GM21526 (cell line): Measurements from ENCODE around the gene C4BPA.

Experiments used
- ATAC-seq: cut with Tn5 transposase; IDR thresholded peaks from one replicate; pipeline ENCODE4 v1.9.1; 2021; ENCODE audit warnings: moderate library complexity; ENCODE audit not compliant: unreplicated experiment, low FRiP score

Gene C4BPA

DNA sequence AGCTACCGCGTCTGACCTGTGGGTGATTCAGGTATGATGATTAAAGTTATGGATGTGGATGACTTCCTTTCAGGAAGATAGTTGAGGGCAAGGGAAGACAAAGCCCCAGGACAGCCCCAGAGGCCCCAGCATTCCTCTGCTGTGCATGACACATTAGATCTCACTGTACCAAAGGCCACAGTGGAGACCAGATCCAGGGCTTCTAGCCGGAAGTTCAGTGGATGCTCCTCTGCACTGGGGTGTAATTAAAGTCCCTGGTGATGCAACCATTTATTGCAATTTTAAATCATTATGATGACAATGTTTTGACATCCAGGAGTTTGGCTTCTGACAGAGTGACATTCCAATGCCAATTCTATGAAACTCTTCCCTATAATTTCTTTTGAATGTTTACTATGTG is 5.0 kb downstream of the C4BPA start:
- ATAC-seq = no peak

- ATAC-seq = no peak
Observed at GRCh38 chr1:207112616-207113296, 8.7 kb downstream of the C4BPA start.

GRCh38 chr1:207115269-207115668 is 11.2 kb downstream of the C4BPA start:
- ATAC-seq = no peak

GRCh38 chr1:207124389-207124788 is 20.4 kb downstream of the C4BPA start:
- ATAC-seq = no peak

DNA sequence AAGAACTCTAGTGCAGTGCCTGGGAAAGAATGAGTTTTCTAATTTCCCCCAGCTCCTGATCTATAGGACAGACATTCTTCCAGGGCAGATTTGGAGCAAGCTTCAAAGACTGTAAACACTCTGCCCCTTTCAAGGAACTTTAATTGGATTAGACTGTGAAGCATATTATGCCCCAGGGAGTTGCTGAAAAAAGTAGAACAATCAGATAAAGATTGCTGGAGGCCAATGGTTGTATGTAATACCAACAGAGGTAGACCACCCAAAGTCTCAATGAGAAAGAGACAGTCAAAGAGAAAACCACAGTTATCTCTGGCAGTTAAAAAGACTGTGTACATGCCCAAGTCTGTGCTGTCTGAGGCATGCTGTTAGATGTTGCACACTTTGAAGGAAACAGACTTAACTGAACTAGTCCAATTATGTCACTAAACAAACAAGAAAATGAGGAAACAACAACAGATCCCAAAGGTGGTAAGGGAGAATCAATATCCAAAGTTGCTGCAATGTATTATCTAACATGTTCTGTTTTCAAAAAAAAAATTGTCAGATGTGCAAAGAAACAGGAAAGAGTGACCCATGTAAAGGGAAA is 24.4 kb downstream of the C4BPA start:
- ATAC-seq = no peak

DNA sequence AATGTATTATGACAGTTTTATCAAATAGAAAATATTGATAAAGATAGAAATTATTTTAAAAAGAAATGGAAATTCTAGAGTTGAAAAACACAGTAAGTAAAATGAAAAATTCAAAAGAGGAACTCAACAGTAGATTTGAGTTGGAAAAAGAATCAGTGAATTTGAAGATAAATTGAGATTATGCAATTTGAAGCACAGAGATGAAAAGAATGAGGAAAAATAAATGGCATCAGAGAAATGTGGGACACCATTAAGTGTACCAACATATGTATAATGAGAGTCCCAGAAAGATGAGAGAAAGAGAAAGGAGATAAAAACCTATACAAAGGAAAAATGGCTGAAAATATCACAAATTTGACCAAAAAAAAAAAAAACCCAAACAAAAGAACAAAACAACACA is 25.0 kb downstream of the C4BPA start:
- ATAC-seq = no peak

DNA sequence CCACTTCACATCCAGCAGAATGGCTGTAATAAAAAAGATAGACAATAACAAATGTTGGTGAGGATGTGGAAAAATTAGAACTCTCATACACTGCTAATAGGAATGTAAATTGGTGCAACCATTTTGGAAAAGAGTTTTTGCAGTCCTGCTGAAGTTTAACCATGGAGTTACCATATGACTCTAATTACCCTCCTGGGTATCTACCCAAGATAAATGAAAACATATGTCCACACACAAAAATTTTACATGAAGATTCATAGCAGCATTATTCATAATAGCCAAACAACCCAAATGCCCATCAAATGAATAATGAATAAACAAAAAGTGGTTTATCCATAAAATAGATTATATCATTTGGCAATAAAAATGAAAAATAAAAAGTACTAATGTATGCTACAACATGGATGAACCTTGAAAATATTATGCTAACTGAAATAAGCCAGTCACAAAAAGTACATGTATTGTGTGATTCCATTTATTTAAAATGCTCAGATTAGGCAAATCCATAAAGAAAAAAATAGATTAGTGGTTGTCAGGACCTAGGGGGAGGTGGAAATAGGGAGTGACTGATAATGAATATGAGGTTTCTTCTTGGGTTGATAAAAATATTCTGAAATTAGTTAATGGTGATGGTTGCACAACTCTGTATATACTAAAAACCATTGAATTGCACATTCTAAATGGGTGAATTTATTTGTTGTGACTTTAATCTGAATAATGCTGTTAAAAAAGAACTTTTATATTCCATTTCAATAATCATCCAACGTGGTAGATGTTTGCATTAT is 26.4 kb downstream of the C4BPA start:
- no peak for ATAC-seq

DNA sequence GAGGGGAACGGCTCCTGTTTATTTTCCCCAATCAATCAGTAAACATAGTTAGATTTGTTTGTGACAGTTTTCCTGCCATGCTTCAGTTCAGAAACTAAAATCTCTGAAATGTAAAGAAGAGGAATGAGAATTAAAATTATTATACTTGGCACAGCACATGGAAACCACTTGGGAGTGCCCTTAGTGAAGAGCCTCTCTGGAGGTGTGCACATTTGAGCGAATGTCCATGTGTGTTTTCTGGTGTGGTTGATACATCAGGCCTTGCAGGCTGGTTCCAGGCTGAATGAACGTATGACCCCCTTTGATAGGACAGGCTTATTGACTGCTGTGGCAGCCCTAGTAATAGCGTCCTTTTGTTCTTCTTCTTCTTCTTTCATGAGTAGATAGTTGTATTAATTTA is 27.1 kb downstream of the C4BPA start:
- no peak for ATAC-seq

GRCh38 chr1:207134581-207134980 is 30.5 kb downstream of the C4BPA start:
- no peak for ATAC-seq

DNA sequence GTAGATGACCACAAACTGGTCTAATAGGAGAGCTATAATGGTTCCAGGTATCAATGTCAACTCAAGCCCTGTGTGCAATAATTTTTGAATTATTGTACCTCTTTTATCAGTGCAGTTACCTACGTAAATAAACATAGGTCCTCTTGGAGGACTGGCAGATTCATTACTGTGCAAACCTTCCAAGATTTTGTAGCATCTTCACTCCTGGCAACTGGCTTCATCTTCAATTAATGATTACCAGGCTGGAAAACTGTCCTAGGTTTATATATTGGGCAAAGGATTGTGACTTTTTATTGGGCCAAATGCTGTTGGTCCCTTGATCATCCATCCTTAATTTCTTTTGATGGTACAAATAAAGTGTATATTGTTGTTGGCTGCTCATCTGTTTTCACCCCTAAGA is 35.6 kb downstream of the C4BPA start:
- ATAC-seq = no peak

DNA sequence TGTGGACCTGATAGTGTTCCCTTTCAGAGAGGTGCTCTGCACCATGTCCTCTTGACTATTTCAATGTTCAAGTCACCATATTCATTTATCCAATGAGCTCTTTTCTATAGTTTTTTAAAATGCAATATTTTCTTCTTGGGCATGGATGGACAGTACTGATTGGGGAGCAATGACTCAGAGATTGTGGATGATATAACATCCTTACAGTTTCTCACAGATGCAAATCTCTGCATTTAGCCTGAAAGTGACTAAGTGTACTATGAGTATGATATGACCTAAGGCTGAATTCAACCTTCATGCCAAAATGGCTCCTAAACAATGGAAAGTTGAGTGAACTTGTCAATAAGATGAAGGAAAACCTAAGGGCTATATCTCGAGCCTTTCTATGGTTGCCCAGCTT is 36.5 kb downstream of the C4BPA start:
- no peak for ATAC-seq

DNA sequence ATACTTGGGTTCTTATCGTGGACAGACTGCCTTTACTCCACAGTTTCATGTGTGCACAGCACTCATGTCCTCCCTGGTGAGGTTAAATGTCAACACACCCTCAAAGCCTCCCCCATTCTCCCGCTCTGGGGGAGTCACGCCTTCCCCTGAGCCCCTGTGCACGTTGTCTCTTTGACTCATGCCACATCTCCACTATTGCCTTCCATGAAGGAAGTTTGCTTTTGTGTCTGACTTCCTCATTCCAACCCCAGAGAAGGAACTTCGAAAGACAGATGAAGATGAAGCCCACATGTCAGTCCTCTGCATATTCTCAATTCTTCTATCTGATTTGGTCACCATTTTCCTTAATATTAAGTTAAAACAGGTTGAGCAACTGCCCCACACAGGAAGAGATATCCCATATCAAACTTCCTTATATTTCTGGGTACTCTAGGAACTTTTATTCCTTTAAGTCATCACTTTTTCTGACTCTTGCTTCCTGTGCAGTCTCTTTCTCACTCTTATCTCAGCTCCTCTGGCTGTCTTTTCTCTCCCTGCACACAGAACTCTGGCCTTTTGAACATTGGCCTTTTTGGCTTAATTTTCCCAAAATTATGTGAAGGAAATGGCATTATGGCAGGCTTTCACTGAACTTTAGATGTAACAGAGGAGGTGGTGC is 41.5 kb downstream of the C4BPA start:
- ATAC-seq = no peak

- ATAC-seq = no peak
Observed at GRCh38 chr1:207151920-207152319, 47.9 kb downstream of the C4BPA start.

DNA sequence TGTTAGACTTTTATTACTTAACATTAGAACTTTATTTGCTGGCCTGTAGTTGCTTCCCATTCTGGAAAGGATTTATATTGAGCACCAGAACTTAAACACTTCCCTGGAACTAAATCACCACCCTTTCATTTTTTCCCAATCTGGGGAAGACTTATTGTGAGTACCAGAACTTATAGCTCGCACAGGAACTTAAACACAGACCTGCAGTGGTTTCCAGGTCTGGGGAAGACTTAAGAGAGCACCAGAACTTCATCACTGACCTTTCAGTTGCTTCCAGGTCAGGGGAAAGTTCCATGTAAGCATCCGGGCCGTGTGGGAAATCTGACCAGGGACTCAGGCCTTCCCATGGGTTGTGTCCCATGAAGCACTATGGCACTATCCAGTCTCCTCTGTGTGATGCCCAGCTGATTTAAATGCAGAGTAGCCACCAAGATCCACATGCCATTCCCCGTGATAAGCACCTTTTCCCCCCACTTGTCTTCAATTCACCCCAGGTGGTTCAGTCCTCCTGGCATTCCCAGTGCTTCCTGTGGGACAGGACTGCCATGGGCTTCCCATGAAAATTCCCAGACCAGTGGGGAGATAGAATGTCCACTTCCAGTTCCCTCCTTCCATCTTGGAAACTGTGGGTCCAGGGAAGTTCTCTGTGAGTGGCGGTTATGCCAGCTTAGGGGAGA is 48.9 kb downstream of the C4BPA start:
- ATAC-seq = no peak

DNA sequence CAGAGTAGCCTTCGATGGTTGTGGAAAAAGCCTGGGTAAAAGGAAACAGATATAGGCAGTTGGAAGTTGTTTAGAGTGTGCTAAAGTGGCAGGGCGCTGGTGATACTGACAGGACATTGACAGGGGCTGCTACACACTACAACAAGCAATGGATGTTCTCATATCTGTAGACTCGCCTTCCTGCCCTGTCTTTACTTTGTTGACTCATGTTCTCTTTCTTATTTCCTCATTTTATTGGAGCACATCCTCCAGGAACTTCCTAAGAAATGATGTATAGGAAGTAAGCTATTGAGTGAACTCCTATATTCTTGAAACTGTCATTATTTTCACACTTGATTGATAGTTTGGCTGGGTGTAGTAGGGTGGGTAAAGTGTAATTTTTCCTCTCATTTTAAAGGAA is 51.0 kb downstream of the C4BPA start:
- ATAC-seq = no peak

DNA sequence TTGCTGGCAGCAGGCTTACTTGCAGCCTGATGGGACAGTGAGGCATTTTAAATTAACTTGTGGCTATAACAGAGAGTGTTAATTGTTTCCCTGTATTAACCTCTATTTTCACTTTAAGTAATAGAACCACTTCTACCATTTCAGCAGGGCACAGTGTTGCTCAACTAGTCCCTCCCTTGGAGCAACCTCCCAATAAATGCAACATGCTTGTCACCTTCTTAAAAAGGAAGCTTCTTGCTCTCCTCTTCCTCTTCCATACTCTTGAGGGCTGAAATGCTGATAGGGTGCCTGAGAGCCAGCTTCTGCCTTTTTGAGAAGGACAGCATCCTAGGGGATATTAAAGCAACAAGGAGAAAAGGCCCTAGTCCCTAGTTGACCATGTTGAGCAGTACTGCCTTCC is 52.1 kb downstream of the C4BPA start:
- no peak for ATAC-seq

GRCh38 chr1:207156826-207157225 is 52.8 kb downstream of the C4BPA start:
- ATAC-seq = no peak

DNA sequence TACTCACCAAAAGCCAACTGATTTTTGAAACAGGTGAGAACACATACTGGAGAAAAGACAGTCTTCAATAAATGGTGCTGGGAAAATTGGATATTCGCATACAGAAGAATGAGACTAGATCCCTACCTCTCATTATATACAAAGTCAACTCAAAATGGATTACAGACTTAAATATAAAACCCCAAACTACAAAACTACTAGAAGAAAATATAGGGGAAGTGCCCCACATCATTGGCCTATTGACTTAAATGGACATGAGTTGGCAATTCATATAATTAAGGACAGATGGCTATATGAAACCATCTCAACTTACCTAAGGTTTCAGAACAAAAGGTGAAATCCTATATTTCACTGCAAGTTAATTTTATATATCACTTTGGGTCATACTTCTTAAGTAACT is 60.1 kb downstream of the C4BPA start:
- no peak for ATAC-seq

DNA sequence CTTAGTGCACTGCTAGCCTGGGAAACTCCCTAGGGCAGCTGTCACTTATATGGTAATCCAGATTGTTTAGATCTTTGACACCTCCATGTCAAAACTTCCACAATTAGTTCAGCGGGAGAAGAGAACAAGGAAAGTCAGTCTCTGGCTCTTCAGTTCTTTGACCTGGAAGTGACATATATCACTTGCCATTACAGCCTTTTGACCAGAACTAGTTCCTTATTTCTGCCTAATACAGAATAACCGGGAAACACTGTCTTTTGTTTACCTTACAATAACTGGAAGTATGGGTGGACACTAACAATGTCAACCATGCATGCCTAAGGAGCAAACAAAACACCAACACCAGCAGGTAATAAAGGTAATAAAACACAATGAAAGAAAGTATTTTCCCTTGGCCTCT is 68.3 kb downstream of the C4BPA start:
- no peak for ATAC-seq

DNA sequence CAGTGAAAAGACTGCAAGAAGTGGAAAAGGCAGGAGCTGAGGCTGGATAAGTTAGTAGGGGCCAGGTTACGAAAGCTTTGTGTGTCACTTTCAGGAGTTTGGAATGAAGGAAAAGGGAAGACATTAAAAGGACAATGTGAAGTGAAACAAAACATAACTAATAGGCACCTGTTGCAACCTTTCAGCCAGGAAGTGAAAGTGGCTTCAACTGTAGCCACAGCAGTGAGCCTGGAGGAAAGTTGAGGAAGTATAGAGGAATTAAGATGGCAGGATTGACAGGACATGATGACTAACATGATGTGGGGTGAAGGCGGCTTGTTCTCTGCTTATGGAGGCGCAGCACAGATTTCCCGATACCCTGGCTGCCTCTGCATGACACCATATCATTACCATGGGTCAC is 68.9 kb downstream of the C4BPA start:
- no peak for ATAC-seq

GRCh38 chr1:207173396-207173795 is 69.4 kb downstream of the C4BPA start:
- ATAC-seq = no peak
